HG03159 (cell line): ENCODE measurements around the gene ME3.

Experiments used
- ATAC-seq: cut with Tn5 transposase; IDR thresholded peaks from one replicate; pipeline ENCODE4 v1.9.1; 2021; ENCODE audit warnings: mild to moderate bottlenecking, moderate library complexity; ENCODE audit not compliant: unreplicated experiment

Gene ME3

DNA sequence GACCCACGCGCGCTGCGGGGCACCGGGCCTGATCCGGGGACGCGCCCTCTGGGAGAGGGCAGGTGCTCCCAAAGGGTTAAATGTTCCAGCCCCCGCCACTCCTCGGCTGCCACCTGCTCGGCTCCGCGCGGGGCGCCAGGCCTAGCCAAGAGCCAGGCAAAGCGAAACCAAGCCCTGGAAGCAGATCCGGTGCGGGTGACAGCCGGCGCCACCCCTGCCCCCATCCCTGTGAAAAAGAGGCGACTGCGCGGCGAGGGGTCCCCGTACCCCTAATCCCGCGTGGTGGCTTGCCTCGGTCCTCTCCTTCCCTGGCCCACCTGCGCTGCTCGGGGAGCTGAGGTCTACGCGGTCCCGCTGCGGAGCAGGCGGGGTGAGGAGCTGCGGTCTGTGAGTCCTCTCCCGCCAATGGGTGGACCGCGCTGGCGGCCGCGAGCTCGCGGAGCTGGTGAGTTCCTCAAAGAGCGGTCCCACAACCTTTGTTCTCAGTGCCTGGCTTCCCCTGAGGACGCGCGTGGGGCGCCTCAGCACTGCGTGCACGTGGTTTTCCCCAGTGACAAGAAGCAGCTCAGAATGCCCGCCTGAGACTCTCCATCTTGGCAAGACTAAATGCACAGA is at the start of gene ME3:
Gene ME3, minus strand, starts transcription at position 610 of the 615 bp plus-strand sequence.
- peak; percentile 53 for ATAC-seq

DNA sequence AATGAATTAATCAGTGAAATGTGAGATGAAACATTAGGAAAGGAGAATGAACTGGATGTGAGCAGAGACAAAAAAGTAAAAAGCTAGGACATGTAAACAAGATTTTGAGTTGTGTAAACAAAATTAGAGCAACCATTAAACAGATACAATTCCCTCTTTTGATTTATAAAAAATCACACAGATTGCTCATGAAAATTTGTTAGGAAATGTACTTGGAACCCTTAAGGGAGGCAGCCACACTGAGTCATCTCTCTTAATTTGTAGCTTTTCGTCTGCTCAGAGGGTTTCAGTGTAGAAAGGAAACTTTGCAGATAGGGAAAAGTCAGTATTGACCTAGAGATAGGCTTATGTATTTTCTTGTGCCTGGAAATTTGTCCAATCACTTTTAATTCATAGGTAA is 49.6 kb upstream of the ME3 start:
- ATAC-seq, result no peak

GRCh38 chr11:86720546-86720945 is 48.1 kb upstream of the ME3 start:
- ATAC-seq, result no peak

- no peak for ATAC-seq
Observed at GRCh38 chr11:86719781-86720463, 47.5 kb upstream of the ME3 start.

DNA sequence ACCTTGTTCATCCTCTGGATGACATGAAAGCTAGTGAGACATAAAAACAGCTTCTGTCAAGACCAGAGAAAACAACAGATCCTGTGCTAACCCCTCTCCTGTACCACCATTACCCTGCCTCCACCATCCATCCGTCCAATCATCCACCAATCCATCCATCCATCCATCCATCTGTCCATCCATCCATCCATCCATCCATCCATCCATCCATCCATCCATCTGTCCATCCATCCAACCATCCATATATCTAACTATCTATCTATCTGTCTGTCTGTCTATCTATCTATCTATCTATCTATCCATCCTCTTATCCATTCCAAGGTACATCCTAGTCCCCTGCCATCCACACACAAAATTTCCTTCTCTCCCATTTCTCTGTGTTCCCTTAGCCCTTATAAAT is 46.6 kb upstream of the ME3 start:
- no peak for ATAC-seq

DNA sequence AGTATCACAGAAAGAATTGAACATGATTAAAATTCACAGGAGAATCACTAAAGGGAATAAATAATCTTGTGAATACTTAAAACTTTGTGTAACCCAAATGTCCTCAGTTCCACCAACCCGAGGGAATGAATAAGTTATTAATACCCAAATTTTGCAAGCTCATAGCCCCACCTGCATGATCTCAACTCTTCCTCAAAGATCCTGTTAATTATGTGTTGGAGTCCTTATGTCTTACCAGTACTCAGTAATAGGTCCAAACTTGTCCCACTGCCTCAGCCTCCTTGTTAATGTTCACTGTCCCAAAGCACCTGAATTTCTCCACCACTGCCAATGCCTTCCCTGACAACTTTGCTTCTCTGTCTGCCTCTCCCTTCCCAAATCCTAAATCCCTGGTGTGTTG is 46.1 kb upstream of the ME3 start:
- ATAC-seq, result no peak

DNA sequence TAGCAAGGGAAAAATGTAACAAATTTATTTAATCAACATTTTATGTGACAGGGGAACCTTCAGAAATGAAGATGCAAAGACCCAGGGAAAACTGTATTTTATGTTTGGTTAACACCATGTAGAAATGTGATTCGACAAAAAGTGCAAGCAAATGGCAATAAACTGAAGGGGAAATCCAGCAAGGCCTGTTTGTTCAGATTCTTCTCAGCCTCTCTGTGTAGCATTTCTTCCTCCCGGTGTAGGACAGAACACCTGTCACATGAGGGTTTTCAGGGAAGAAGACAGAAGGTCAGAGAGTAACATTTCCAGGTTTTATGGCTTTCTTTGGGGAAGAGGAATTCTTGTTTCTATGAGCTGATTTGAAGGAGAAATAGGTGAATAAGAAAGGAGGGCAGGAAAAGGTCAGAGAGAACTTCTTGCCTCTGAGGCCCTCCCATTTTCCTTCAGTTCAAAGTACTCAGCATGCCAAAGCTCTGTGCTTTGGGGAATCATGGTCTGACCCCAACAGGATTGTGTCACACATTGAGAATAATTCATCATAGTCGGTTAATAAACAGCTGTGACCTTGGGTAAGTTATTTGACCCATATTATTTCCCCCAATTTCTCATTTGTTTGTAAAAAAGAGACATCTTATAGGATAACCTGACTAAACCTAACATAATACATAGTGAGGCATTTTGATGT is 45.5 kb upstream of the ME3 start:
- ATAC-seq, result no peak

DNA sequence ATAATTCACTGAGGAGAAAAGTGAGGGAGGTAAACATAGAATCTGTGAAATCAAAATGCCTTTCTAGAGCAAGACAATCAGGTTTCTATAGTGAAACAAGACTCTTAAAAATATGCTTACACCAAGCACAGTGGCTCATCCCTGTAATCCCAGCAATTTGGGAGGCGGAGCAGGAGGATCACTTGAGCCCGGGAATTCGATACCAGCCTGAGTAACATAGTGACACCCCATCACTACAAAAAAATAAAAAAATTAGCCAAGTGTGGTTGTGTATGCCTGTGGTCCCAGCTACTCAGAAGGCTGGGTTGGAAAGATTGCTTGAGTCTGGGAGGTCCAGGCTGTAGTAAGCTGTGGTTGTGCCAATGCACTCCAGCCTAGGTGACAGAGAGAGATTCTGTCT is 43.2 kb upstream of the ME3 start:
- ATAC-seq, result no peak

DNA sequence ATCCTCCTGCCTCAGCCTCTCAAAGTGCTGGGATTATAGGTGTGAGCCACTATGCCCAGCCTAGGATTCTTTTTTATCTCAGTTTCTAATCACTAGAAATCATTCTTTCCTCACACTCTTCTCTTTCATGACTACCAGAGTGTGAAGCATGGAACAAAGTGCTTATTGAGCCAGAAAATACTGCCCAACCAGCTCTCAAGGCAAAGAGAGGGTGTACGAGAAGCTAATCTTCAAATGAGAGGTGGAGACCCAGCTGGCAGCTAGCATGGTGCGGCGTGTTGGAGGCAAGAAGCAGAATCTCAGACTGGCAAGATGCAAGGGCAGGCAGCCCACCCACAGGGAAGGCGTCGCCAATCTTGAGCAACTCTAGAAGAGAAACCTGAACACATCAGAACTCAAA is 41.1 kb upstream of the ME3 start:
- ATAC-seq, result no peak

GRCh38 chr11:86710936-86711335 is 38.5 kb upstream of the ME3 start:
- ATAC-seq, result no peak

- ATAC-seq, result no peak
Observed at GRCh38 chr11:86708669-86709068, 36.3 kb upstream of the ME3 start.

DNA sequence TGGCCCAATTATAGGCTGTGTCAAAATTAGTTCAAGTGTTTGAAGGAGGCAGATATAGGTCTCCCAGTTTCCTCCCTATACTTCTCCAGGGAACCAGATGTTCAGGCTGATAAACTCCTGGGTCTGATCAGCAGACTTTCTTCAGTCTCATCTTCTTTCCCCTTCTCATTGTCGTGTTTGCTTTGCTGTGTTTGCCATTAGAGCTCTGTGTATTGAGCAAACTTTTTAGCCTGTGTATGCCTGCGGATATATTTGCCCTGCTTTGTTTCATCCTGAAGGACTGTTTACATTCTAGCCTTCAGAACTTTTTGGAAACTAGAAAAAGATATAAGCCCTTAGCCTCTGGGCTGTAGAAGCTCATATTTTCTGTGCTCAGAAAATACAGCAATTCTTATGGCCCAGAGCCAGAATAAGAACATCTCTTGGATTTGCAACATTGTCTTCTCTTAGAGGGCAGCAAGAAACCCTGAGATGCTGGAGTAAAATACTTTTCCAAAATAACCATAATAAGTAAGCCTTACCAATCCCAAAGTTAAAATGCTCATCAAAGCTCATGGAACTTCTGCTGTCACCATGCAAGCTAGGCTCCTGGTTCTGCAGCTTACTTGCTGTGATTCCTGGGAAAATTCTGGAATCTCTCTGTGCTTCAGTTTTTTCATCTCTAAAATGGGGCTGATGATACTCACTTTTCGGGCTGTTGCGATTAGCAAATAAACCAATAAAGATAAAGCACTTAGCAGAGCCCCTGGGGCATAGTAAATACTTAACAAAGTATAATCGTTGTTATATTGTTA is 34.1 kb upstream of the ME3 start:
- no peak for ATAC-seq

GRCh38 chr11:86704710-86705109 is 32.3 kb upstream of the ME3 start:
- no peak for ATAC-seq

DNA sequence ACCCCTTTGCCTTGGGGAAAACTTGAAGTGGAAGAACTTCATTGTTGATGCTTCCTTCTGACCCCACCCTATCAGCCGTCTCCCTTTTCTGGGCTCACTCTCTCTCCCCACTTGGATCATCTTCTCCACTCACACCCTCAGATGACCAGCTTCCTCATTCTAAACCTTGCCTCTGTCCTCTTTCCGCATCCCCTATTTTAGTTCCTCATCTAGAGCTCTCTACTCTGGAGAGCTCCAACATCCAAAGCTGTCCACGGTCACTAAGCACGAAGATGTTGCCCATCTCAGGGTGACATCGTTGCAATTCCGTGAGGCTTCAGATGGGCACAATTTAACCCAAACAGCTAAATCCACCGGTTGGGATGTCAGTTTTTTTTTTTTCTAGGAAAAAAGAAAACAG is 31.6 kb upstream of the ME3 start:
- ATAC-seq, result no peak

GRCh38 chr11:86702220-86702983 is 30.0 kb upstream of the ME3 start:
- ATAC-seq, result no peak

DNA sequence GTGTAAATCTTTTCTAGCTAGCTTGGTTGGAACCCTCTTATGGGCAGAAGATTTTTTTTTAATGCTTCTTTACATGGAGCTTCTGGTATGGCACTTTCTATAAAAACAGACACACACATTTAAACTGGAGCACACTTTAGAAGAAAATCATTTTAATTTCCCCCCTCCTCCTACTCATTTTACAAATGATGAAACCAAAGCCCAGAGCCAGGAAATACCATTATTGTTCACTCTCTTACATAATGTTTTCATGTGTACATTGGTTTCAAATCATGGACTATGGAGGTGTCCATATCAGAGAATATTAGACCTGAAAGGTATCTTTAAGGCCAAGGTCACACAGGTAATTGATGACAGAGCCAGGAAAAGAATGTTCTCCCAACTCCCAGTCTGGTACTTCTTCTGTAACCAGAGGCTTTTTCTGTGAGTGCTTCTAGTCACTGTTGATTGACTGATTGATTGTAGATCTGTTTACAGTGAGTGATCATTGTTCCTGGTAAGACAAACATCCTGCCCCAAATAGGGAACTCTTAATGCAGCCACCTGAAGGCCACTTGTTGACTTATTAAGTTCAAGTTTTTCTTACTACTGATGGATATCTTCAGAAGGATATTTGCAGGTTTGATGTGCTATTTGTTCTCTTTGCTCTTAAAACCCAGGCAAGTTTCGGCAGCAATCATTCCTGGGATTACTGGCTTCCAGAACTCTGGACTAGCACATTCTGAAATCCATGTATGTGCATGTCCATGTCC is 26.8 kb upstream of the ME3 start:
- ATAC-seq, result no peak

GRCh38 chr11:86698639-86699038 is 26.2 kb upstream of the ME3 start:
- ATAC-seq, result no peak

- no peak for ATAC-seq
Observed at GRCh38 chr11:86696451-86696850, 24.0 kb upstream of the ME3 start.

DNA sequence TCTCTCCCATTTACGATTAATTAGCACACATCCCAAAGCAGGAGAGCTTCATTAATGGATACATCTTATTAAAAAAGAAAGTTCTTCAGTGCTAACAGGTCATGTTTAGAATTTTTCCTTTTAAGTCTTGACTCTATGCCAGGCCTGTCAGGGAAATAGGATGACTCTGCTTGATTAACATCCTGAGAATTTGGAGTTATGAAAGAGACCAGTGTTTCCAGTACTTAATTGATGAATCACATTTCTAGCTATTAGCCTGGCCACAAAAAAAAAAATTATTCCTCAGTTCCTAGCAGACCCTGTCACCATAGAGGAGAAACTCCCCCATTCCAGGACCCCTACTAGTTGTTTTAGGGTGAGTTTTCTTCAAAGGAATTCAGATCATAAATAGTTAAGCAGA is 23.6 kb upstream of the ME3 start:
- ATAC-seq, result no peak

DNA sequence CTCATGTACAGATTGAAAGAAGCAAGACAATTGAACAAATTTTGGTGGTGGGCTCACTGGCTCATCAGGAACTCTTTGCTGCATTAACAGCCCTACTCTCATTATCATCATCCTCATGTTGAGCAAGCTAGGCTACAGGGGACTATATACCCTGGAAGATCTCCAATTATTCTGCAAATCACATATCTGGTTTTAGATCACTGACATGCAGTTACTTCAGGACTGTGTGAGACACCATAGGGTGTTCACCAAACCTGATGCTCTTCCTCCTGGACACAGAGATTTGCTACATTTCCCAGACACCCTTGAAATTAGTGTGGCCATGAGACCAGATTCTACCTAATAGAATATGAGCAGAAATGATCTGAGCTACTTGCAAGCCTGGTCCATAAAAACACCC is 23.0 kb upstream of the ME3 start:
- no peak for ATAC-seq
